GM21619 (cell line): ENCODE data around the gene NUDT16L1.

Source experiments
- ATAC-seq: cut with Tn5 transposase; IDR thresholded peaks from one replicate; pipeline ENCODE4 v1.9.1; 2021; ENCODE audit not compliant: unreplicated experiment

The NUDT16L1 gene

GRCh38 chr16:4682084-4682591 is 11.2 kb upstream of the NUDT16L1 start:
- no peak for ATAC-seq

GRCh38 chr16:4682616-4683254 is 10.6 kb upstream of the NUDT16L1 start:
- no peak for ATAC-seq

GRCh38 chr16:4683255-4684057 is 9.9 kb upstream of the NUDT16L1 start:
- no peak for ATAC-seq

- ATAC-seq = no peak
Observed at GRCh38 chr16:4684058-4684715, 9.2 kb upstream of the NUDT16L1 start.

- ATAC-seq = no peak
Observed at GRCh38 chr16:4684763-4685162, 8.6 kb upstream of the NUDT16L1 start.

- no peak for ATAC-seq
Observed at GRCh38 chr16:4685292-4685691, 8.1 kb upstream of the NUDT16L1 start.

GRCh38 chr16:4685776-4686496 is 7.4 kb upstream of the NUDT16L1 start:
- ATAC-seq = no peak

GRCh38 chr16:4686497-4687210 is 6.7 kb upstream of the NUDT16L1 start:
- ATAC-seq = no peak

- no peak for ATAC-seq
Observed at GRCh38 chr16:4687416-4687815, 5.9 kb upstream of the NUDT16L1 start.

- ATAC-seq = no peak
Observed at GRCh38 chr16:4687946-4688673, 5.3 kb upstream of the NUDT16L1 start.

GRCh38 chr16:4688674-4689045 is 4.7 kb upstream of the NUDT16L1 start:
- ATAC-seq = no peak

- no peak for ATAC-seq
Observed at GRCh38 chr16:4689091-4689671, 4.2 kb upstream of the NUDT16L1 start.

GRCh38 chr16:4689864-4690704 is 3.3 kb upstream of the NUDT16L1 start:
- no peak for ATAC-seq

- no peak for ATAC-seq
Observed at GRCh38 chr16:4690946-4691665, 2.3 kb upstream of the NUDT16L1 start.

- no peak for ATAC-seq
Observed at GRCh38 chr16:4691666-4692412, 1.5 kb upstream of the NUDT16L1 start.

- ATAC-seq = peak; percentile 9
Observed at GRCh38 chr16:4692460-4693295, 684 bp upstream of the NUDT16L1 start.
